HG02973 (cell line): Measurements from ENCODE around the gene RNASE2.
"Not testable (repeated sequence)": the region's sequence is repeated elsewhere in the genome, so short reads cannot be mapped to it uniquely, and the experiment has no call there.

Experiments used
- ATAC-seq: cut with Tn5 transposase; IDR thresholded peaks from one replicate; pipeline ENCODE4 v1.9.1; 2021; ENCODE audit warnings: moderate library complexity; ENCODE audit not compliant: unreplicated experiment

The RNASE2 gene

GRCh38 chr14:20980906-20981305 is 25.6 kb downstream of the RNASE2 start:
- no peak for ATAC-seq

DNA sequence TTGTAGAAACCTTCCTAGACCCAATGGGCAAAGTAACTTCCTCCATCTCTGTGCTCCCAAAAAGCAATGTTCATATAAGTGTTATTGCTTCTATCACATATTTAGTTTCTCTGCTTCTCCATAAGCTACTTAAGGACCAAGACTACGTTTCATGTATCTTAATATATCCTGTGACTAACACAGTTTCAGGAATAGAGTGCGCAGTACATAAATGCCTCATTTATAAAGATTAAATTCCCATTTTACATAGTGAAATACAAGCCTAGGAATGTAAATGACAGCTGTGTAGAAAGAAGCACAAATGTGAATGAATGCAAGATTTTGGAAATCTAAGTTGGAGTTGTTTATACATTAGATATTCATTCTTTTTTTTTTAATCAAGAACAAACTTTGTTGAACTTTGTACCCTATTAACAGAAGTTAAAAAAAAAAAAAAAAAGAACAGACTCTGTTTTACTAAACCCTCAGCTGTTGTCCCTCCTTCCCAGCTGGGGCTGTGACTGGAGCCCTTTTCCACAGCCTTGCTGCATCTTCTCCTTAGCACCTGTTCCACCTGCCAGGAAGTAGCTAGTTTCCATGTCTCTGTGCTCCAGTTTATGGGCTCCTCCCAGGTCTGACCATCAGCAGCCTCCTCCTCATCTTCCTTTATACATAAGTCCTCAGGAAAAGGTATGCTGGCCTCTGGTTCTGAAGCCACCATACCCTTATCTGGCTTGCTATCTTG is 27.5 kb downstream of the RNASE2 start:
- ATAC-seq, result no peak

- not testable (repeated sequence) for ATAC-seq
Observed at GRCh38 chr14:20985650-20986049, 30.4 kb downstream of the RNASE2 start.

DNA sequence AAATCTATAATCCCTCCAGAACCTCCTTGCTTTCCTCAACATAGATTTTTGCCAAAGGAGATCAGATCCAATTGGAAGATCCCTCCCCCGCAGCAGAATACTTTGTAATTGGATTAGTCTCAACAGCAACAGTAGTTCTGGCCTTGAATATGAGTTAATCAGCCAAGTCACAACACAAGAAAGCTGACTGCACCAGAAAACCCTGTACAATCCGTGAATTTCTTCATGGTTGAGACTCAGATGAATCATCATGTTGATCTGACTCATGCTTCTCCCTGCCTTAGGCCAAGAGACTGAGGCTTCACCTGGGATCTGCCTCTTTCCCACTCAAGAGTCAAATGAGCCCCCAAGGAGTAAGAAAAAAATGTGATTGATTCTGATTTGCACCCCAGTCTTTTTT is 31.5 kb downstream of the RNASE2 start:
- no peak for ATAC-seq

DNA sequence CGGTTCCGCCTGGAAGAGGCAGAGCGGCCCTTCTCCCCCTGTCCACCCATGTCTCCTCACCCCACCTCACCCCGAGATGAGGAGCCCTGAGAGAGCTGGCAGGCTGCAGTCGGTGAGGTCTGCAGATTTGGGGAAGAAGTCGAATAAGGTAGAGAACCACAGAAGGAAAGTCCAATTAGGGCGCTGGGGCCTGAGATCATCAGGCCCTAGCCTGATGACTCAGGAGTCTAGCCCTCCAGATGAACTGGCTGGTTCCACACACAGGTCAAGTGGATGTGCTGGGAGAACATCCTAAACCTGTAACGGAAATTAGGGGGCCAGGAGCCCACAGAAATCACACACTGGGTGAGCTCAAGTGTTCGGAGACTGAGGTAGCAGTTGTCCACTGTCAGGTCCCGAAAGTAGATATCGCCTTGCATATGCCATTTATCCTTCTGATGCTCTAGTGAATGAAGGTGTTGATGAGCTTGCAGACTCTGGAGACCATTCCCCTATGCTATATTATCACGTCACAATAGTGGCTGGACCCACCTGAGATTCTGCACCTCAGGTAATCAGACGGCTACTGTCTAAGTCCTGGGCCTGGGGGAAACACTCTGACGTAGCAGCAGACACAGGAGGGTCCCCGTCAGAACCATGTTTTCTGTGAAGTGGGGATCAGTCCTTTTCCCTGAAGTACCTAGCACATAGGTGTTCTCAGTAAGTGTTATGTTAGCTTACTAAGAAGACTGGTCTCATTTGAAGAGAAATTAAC is 33.6 kb downstream of the RNASE2 start:
- no peak for ATAC-seq

DNA sequence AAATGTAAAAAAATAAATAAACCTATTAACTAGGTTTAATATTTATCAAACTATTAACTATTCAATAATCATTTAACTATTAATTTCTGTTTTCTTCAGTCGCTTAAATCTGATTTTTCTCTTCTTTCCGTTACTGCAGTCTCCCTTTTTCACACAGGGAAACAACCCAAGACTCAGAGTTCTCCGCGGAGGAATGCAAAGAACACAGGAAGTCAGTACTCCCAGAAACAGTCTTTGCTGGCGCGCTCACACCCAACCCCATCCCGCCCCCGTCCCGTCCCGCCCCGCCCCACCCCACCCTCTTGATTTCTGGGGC is 34.1 kb downstream of the RNASE2 start:
- ATAC-seq, result no peak

GRCh38 chr14:20989787-20990600 is 34.7 kb downstream of the RNASE2 start, which contains the start of gene METTL17:
TSS of gene METTL17 (plus strand) at chr14:20989980. CDS start at chr14:20990003, 23 bp downstream.
- peak; percentile 89 for ATAC-seq

DNA sequence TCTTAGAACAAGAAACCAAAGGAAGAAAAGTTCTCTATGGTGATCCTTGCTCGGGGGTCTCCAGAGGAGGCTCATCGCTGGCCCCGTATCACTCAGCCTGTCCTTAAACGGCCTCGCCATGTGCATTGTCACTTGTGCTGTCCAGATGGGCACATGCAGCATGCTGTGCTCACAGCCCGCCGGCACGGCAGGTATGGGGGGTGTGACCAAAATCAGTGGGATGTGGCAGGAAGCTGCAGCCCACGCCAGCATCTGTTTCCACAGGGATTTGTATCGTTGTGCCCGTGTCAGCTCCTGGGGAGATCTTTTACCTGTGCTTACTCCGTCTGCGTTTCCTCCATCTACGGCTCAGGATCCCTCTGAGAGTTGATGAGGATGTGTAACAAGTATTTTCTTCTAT is 41.2 kb downstream of the RNASE2 start:
- ATAC-seq, result no peak

DNA sequence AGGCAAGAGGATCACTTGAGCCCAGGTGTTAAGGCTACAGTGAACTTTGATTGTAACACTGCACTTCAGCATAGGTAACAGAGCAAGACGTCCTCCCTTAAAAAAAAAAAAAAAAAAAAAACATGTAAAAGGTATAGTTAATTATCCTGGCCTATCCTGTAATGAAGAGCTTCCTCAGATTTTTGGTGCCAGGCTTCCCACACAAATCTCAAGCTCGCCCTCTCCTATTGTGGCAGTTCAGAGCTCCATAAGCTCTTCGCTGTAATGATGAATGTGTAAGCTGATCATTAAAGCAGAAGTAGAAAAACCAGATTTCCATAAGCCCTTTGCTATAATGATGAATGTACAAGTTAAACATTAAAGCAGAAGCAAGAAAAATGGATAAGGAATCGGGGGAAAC is 41.8 kb downstream of the RNASE2 start:
- ATAC-seq, result no peak

GRCh38 chr14:20997564-20997963 is 42.3 kb downstream of the RNASE2 start:
- no peak for ATAC-seq

DNA sequence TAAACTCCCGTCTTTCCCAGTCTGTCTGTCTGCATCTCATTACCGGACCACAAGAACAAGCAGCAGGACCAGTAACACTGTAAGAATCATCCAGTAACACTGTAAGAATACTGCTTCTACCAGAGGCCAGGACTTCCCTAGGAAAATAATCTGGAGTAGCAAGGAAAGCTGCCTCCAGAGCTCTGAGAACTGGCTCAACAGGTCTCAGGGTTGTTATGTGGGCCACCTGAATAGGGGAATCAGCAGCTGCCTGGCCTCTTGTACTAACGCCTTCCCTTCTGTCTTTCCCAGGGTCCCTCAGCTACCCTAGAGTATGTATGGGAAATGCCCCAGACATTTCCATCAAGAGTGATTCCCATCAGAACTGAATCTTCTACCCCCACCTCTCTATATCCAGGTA is 42.9 kb downstream of the RNASE2 start:
- no peak for ATAC-seq

DNA sequence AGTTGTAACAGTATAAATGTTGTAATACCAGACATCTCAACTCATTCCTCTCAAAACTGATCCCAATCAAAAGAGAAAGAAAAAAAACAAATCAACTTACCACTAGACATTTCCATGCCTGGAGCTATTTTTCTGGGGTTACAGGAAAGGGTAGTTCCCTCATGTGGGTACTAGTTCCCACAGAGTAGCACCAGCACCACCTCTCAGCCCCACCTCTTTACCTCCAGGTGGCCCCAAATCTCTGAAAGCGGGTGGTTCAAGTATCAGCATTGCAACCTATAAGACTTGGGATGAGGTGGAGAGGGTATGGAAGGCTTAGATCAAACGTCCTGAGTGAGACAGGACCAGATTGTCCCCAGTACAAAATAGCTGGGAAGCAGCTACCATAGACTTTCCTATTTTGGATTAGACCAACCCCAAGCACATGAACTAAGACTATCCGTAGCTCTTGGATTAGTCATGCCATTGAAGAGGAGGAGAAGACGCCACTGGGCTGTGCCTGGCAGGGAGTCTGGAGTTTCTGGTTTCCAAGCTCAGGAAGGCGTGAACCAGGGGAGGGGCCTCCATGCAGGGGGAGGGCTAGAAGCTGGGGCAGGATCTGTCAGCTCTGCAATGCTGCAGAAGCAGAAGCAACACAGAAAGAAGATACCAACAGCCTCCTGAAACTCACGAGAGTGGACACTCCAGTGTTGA is 43.5 kb downstream of the RNASE2 start, which contains the start of gene SLC39A2:
Gene SLC39A2 (plus strand): TSS at position 620 of the 693 bp plus-strand sequence. CDS start 154 bp downstream, outside the sequence.
- no peak for ATAC-seq

DNA sequence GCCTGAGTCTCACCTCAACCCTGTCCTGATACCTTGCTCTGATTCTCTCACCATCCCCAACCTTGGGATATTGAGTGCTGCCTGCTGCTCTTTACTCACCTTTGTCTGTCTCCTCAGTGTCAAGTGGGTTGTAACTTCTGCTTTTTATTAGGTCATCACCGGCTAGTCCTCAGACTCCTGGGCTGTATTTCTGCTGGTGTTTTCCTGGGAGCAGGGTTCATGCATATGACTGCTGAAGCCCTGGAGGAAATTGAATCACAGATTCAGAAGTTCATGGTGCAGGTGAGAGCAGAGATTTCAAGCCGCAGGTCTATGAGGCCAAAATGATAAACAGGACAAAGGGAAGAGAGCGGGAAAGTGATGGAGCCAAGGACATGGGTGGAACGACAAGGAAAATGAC is 44.3 kb downstream of the RNASE2 start:
- no peak for ATAC-seq

- no peak for ATAC-seq
Observed at GRCh38 chr14:21001218-21001617, 45.9 kb downstream of the RNASE2 start.

- no peak for ATAC-seq
Observed at GRCh38 chr14:21003788-21004346, 48.6 kb downstream of the RNASE2 start.
